T-helper 9 cell (primary cell): Measurements from ENCODE around the gene TLCD1.
A peak's percentile ranks its signal among the peaks of the same experiment; 100 is the strongest.

Source experiments
- DNase-seq: peaks from one replicate; pipeline ENCODE4 v3.0.0-alpha.2; 2020

TLCD1 gene

GRCh38 chr17:28712032-28712704, 13.9 kb downstream of the TLCD1 start:
- peak; percentile 50 for DNase-seq

DNA sequence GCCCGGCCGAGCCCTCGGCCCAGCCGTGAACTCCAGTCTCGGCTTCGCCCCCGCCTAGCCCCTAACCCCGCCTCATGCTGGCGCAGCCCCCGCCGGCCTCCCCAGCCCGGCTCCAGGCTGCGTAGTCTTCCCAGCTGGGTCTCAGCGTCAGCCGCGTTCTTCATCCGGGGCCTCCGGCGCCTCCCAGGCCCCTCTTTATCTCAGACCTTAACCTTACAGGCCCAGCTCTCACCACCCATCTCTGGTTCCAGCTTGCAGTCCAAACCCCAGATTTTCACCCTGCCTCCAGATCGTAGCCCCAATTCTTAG, 14.4 kb downstream of the TLCD1 start, which contains the start of gene PROCA1:
Gene PROCA1, minus strand, starts transcription at position 166 of the 309 bp plus-strand sequence. CDS start 228 bp downstream, outside the sequence.
- DNase-seq, result peak; percentile 37

DNA sequence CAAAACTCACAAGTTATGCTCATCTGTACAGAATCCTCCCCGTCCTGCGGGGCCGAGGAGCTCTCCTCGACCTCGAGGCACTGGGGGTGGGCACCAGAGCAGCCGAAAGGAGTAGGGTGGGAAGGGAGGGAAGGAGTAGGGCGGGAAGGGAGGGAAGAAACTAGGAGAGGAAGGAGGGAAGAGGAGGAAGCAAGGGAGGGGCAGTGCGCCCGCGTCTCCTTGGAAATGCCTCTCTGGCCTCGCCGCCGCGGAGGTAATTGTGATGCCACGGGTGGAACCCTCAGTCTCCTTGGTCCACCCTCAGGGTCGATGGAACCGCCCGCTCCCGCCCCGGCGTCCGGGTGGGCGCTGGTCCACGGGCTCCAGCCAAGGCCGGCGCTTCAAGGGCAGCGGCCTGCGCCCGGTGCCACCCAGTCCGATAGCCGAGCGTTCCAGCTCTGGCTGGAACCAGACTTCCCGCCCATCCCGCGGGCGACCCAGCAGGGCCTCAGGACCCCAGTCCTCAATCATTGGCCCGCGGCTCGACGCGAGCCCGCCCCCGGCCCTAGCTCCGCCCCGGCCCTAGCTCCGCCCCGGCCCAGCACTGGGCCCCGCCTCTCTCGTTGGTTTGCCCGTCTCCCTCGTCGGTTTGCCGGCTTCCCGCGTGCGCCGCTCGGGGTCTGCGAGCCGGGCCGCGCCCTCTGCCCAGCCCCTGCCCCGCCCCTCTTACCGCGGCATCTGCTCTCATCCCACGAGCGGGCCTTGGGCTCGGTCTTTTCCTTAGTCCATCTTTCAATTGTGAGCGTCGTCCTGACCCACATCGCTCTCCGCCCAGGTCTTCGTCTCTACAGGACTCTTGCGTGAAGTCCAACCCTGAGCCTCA, 14.9 kb downstream of the TLCD1 start:
- peak; percentile 86 for DNase-seq

DNA sequence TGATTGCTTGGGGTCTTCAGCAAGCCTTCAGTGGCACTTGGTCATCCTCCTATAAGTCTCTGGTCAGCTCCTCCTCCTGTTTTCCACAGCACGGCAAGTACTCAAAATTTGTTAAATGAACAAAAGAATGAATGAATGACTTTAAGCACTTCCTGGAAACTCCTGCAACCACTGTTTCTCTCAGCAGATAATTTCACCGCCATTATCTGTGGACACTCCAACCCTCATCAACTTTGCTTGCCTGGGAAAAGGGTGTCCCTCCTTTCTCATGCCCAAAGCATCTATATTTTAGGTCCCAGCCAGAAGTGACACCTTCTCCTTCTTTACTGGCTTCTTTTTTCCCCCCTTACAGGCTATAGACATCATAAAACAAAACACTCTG, 18.7 kb downstream of the TLCD1 start:
- no peak for DNase-seq

GRCh38 chr17:28706471-28707338, 19.3 kb downstream of the TLCD1 start:
- DNase-seq, result no peak

GRCh38 chr17:28705728-28706334, 20.2 kb downstream of the TLCD1 start:
- DNase-seq, result no peak

GRCh38 chr17:28705074-28705659, 20.9 kb downstream of the TLCD1 start:
- DNase-seq, result no peak

DNA sequence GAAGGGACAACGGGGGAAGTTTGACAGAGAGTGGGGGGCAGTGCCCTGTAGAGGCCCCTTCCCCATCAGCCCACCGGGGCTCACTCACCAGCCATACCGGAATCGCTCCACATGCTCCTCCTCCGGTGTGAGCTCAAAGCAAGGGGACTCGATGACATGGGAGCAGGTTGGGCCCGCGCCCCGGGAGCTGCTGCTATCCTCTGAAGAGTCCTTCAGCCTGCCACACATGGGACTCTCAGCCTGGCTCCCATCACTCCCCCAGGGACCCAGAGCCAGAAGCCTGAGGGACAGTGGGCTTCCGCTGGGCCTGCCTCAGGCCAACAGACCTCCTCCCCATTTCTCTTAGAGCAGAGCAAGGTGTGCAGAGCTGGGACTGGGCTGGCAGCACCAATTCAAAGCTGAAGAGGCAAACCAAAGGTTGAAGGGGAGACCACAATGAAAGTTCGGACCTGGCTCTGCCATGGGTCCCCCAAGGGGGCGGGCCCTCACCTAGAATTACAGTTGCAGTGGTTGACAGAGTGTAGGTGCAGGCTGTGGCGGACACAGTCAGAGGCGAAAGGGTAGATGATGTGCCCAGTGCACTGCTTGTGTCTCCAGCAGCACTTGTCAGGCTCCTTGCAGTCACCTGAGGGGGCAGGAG, 21.7 kb downstream of the TLCD1 start:
- no peak for DNase-seq

DNA sequence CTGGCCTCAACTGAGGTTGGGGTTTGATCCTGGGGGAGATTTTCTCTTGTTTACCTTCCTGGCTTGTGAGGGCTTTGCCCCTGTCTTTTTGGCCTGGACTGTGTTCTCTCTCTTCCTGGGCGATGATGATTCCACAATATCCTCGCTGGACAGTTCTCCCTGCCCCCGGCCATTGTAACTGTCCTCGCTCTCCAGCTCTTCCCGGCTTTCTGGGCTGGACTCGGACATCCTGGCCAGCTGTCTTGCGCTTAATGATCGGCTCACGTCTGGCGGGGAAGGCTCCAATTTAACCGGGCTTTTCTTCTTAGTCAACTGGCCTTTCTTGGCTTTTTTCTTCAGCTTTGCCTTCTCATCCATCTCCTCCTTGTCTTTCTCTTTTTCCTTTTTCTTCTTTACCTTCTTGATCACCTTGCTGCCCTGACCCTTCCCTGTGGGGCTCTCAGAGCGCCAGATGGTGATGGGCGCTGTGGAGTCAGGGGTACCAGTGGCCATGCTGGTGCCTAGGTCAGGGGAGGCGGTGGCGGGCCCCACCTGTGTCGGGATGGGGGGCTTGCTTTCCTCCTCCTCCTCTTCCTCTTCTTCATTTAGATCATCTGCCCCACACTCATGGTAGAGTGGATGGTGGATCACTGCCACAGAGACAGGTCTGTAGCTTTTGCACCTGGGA, 22.3 kb downstream of the TLCD1 start:
- no peak for DNase-seq

- no peak for DNase-seq
Measured at GRCh38 chr17:28702752-28703150, 23.3 kb downstream of the TLCD1 start.

DNA sequence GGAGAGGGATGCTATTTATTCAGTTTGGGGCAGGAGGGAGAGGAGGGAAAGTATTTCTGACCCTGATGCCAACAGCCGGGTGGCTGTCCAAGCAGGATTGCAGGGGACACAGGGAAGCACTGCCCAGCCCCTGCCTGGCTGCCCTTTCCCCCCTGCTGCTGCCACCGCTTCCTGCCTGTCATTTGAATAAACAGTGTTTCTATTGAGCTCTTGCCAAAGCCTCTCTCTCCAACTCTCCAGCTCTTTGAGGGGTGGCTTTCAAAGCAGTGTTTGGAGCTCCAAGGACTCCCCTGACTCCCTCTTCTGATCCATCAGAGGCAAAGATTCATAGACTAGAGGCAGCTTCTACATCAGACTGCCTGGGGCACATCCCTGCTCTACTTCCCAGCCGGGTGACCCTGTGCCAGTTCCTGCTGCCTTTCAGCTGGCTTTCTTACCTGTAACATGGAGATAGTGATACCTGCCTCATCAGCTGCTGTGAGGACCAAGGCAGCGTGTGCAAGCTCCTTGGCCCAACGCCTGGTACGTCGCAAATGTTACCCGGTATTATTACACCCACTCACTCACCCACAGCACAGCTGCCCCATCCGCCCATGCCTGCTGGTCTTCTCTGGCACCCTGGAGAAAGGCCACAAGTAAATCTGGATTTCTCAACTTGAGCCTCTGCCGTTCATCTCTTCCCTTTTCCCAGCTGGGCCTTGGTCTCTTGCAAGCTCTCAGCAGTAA, 23.8 kb downstream of the TLCD1 start:
- DNase-seq, result no peak

GRCh38 chr17:28700830-28701492, 25.1 kb downstream of the TLCD1 start:
- no peak for DNase-seq

GRCh38 chr17:28700278-28700677, 25.8 kb downstream of the TLCD1 start:
- DNase-seq, result no peak

DNA sequence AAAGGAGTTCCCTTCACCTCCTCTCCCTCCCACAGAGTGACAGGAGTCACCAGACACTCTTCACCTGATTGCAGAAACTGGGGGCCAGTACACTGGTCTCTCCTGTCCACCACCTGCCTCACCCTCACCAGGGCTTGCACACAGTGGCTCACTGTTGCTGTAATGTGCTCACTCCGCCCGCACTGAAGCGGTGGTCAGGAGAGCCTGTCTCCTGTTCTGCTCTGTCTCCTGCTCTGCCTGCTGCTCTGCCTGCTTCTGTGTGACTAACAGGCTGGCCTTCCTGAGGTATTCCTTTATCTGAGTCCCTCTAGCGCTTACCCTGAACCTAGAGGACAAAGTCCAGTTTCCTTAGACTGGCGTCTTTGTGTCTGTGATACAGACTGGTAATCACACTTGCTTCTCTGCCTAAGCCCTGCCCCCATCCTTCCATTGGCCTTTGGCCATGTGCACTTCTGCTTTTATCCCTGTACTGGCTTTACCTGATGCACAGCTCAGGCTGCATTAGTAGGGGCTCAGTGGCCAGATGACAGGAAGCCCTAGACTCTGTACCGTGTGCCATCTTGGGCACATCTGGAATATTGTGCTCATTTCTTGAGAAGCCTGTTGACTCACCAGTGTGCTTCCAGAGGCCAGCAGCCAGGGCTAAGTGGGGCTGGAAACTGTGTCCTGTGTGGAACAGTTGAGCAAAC, 27.6 kb downstream of the TLCD1 start:
- no peak for DNase-seq

DNA sequence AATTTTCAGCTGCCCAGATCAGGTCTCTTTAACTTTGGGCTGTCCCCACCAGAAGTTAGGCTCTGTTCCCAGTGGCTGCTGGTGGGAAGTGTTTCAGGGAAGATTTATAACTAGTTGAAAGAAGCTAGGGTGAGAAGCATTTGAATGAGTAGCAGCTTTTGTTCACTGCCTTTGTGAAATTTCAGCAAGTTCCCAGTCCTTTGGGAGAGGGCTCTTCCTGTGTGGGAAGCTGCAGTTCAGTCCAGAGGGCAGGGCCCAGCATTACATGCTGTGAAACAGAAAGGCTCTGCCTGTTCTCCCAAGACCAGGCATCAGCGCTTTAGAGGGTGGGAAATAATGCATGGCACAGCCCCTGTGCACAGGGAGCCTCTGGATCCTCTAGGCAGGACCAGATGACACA, 32.2 kb downstream of the TLCD1 start:
- DNase-seq, result no peak

DNA sequence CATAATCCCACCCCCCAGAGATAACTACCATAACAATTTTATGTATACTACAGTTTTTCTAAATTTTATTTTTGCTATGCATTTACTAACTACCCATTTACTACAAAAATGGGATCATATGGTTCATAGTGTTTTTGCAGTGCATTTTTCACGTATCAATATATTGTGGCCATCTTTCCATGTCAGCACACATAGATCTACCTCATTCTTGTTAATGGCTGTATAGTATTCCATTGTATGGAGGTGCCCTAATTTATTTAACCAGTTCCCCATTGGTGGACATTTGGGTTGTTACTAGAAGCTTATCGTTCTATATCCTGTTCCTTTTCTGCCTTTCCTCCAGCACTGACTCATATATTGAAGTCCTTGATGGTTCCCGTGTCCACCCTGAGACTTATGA, 37.0 kb downstream of the TLCD1 start:
- DNase-seq, result no peak

GRCh38 chr17:28688481-28688880, 37.6 kb downstream of the TLCD1 start:
- no peak for DNase-seq

DNA sequence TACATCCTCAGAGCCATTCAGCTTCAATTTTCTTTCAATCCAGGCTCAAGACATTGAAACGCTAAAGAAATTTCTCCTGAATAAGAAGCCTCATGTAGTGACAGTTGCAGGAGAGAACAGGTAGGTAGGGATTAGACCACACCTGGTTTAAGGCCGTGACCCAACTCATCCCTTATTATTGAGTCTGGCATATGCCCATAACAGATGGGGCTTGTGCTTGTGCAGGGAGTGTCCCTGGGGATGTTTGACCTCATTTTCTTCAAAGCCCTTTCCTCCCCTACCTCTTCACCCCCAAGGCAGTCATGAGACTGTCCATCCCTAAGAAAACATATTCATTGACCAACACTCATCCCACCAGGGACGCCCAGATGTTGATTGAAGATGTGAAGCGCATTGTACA, 39.7 kb downstream of the TLCD1 start:
- DNase-seq, result no peak

DNA sequence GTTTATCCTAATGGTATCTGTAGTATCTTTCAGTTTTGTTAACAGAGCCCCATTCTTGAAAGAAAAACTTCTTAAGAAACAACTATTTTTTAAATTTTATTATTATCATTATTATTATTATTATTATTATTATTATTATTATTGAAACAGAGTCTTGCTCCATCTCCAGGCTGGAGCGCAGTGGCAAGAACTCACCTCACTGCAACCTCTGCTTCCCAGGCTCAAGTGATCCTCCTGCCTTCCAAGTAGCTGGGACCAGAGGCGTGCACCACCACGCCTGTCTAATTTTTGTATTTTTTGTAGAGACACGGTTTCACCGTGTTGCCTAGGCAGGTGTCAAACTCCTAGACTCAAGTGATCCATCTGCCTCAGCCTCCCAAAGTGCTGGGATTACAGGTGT, 40.7 kb downstream of the TLCD1 start:
- no peak for DNase-seq

GRCh38 chr17:28684963-28685362, 41.1 kb downstream of the TLCD1 start:
- DNase-seq, result no peak
